ENCODE results near the gene KCNQ1. TPM values are rescaled to one million over a fixed set of nuclear protein-coding genes. Genes with fewer than 3 reads are reported as not detected.
A peak's percentile ranks its signal among the peaks of the same experiment; 100 is the strongest.

Gene KCNQ1
- polyA plus RNA-seq, 2 donors = 0.31 to 0.52 TPM

DNA sequence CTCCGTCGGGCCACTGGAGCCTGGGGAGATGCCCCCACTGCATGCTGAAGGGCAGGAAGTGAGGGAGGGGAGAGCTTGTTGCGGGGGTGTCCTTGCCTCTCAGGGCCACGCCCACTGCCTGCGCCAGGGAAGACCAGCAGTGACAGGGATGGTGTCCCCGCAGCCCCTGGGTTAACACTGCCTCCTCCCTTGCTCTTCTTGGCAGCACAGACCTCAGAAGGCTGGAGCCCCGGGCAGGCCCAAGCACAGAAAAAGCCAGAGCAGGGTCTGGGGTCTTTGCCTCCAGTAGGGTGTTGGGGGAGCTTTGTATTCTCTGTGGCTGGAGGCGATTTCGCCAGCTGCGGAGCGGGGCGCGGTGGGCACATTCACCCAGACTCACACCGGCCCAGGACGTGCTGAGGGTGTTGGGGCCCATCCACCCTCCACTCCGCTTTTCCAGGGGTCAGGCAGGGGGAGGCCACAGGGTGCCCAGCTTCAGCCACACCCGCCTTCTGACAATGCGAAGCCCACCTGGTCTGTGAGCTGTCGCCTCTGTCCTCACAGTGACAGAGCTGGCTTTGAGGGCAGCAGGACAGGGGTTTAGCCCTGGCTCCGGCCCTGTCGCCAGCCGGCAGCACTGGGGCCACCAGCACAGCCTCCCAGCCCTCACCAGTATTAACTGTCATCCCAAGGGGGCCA lies 357.0 kb downstream of the KCNQ1 start:
- Histone ChIP-seq H3K4me1 (ENCODE audit: control insufficient read depth in 2 of 2, insufficient read depth in 2 of 2, low read length in 1 of 2) (peaks cover 0 to 17% of the 10 kb centered on the region in 2 donors), H3K9me3 (ENCODE audit: control insufficient read depth in 2 of 2, insufficient read depth in 1 of 2, low read depth in 1 of 2, low read length in 1 of 2) (peaks cover 0 to 2% of the 10 kb centered on the region in 2 donors), H3K4me3 (ENCODE audit: low read depth in 1 of 2, low read length in 2 of 2) (no peak overlapping the region), H3K36me3 (ENCODE audit: control insufficient read depth in 2 of 2, insufficient read depth in 2 of 2, low read length in 1 of 2) (no peaks in the 10 kb centered on the region), H3K27me3 (ENCODE audit: control insufficient read depth in 1 of 2, insufficient read depth in 2 of 2, low read length in 2 of 2) (no peaks in the 10 kb centered on the region), H3K27ac (ENCODE audit: low read depth in 2 of 2, low read length in 1 of 2) (no peak overlapping the region)
- 89 to 91% methylated on average over 22 of the region's 22 CpGs for WGBS, 2 donors

DNA sequence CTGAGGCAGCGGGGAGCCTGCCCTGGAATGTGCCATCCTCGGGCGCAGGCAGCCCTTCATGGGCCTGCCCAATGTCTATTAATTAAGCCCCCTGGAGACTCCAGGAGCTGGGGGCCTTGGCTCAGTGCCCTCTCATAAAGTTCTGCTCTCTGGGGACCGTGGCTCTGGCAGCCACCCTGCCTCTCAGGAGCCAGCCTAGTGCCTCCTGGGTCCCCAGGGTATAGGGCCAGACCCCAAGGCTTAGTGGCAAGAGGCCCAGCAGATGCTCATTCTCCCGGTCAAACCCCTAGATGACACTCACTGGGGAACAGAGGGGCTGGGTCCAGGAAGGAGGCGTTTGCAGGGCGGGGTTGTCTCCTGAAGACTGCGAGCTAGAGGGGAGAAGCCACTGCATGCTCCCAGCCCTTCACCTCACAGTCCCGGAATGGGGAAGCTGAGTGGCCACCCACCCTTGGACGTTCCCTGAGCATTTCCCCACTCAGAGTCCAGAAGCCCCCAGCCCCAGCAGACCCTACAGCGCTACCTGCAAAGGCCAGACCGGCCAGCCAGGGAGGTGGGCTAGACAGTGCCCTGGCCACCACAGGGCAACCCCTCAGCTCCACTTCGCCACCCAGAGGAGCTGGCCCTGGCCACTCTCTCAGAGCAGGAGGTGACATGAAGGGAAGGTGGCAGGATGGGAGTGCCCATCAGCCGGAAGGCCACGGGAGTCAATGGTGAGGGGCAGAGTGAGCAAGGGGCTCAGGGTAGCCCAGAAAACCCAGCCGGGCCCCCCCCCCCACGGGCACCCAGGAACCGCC lies 357.8 kb downstream of the KCNQ1 start:
- H3K36me3 ChIP-seq (ENCODE audit: control insufficient read depth in 2 of 2, insufficient read depth in 2 of 2, low read length in 1 of 2) = no peaks in the 10 kb centered on the region
- no peak overlapping the region for H3K27ac ChIP-seq (ENCODE audit: low read depth in 2 of 2, low read length in 1 of 2)
- H3K4me1 ChIP-seq (ENCODE audit: control insufficient read depth in 2 of 2, insufficient read depth in 2 of 2, low read length in 1 of 2) = peaks cover 0 to 17% of the 10 kb centered on the region in 2 donors
- 80 to 85% methylated on average over 18 of the region's 18 CpGs for WGBS, 2 donors
- H3K4me3 ChIP-seq (ENCODE audit: low read depth in 1 of 2, low read length in 2 of 2) = no peak overlapping the region
- peaks cover 0 to 2% of the 10 kb centered on the region in 2 donors for H3K9me3 ChIP-seq (ENCODE audit: control insufficient read depth in 2 of 2, insufficient read depth in 1 of 2, low read depth in 1 of 2, low read length in 1 of 2)
- no peaks in the 10 kb centered on the region for H3K27me3 ChIP-seq (ENCODE audit: control insufficient read depth in 1 of 2, insufficient read depth in 2 of 2, low read length in 2 of 2)

DNA sequence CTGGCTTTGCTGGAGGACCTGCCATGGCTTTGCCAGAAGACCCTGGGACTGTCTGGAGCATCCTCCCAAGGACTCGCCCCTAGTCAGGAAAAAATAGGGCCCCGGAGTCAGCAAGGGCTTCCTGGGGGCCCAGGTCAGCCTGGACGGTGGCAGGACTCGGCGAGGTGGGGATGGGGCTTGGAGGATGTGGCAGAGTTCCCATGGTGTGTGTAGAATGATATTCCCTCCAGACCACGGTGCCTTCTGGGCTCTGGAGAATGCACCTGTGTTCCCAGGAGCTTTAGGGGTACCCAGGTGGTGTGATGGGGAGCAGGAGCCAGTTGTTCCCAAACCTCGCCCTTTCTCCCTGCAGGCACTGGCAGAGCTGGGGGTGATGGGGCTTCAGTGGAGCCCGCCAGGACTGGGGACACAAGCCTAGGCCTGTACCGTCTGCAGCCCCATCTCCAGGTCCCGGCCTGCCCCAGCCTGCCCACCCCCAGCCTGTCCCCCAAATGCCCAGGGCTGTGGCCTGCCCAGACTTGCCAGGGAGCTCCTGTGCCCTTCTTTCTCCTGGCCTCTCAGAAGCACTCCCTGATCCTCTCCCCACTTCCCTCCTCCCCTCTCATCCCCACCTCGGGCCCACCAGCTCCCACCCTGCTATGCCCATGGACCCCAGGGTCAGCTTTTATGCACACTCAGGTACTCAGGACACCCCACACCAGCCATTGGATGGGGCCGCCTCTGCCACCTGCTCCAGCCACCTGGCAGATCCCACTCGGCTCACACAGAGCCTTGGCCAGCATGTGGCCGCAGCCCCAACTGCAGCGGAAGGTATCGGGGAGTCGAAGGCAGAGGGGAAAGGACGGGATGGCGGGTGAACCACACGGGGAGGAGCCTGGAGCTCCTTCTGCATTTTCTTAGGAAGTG lies 358.6 kb downstream of the KCNQ1 start:
- Histone ChIP-seq H3K4me1 (ENCODE audit: control insufficient read depth in 2 of 2, insufficient read depth in 2 of 2, low read length in 1 of 2) (peaks cover 2 to 23% of the 10 kb centered on the region in 2 donors), H3K27me3 (ENCODE audit: control insufficient read depth in 1 of 2, insufficient read depth in 2 of 2, low read length in 2 of 2) (no peaks in the 10 kb centered on the region), H3K36me3 (ENCODE audit: control insufficient read depth in 2 of 2, insufficient read depth in 2 of 2, low read length in 1 of 2) (no peaks in the 10 kb centered on the region), H3K27ac (ENCODE audit: low read depth in 2 of 2, low read length in 1 of 2) (no peak overlapping the region), H3K4me3 (ENCODE audit: low read depth in 1 of 2, low read length in 2 of 2) (no peak overlapping the region), H3K9me3 (ENCODE audit: control insufficient read depth in 2 of 2, insufficient read depth in 1 of 2, low read depth in 1 of 2, low read length in 1 of 2) (peaks cover 0 to 2% of the 10 kb centered on the region in 2 donors)
- 71 to 78% methylated on average over 20 of the region's 20 CpGs for WGBS, 2 donors

DNA sequence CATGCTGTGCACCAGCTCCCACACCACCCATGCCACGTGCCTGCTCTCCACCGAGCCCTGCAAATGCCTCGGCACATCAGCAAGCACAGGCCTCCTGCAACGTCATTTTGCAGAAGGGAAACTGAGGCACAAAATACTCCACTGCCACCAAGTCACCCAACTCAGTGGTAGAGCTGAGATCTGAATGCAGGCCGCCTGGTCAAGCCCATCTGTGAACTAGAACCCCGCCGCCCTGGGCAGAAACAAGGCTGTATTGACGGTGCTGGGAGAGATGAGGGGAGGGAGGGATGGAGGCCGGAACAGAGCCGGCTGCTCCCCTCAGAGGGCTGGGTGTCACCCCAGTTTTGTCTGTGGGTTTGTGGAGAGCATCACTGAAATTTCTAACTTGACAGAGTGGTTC lies 359.4 kb downstream of the KCNQ1 start:
- Histone ChIP-seq H3K36me3 (ENCODE audit: control insufficient read depth in 2 of 2, insufficient read depth in 2 of 2, low read length in 1 of 2) (no peaks in the 10 kb centered on the region), H3K9me3 (ENCODE audit: control insufficient read depth in 2 of 2, insufficient read depth in 1 of 2, low read depth in 1 of 2, low read length in 1 of 2) (peaks cover 0 to 2% of the 10 kb centered on the region in 2 donors), H3K4me1 (ENCODE audit: control insufficient read depth in 2 of 2, insufficient read depth in 2 of 2, low read length in 1 of 2) (peaks cover 2 to 23% of the 10 kb centered on the region in 2 donors), H3K27me3 (ENCODE audit: control insufficient read depth in 1 of 2, insufficient read depth in 2 of 2, low read length in 2 of 2) (no peaks in the 10 kb centered on the region), H3K27ac (ENCODE audit: low read depth in 2 of 2, low read length in 1 of 2) (no peak overlapping the region), H3K4me3 (ENCODE audit: low read depth in 1 of 2, low read length in 2 of 2) (no peak overlapping the region)
- 87 to 88% methylated on average over 10 of the region's 10 CpGs for whole genome bisulfite sequencing, 2 donors

DNA sequence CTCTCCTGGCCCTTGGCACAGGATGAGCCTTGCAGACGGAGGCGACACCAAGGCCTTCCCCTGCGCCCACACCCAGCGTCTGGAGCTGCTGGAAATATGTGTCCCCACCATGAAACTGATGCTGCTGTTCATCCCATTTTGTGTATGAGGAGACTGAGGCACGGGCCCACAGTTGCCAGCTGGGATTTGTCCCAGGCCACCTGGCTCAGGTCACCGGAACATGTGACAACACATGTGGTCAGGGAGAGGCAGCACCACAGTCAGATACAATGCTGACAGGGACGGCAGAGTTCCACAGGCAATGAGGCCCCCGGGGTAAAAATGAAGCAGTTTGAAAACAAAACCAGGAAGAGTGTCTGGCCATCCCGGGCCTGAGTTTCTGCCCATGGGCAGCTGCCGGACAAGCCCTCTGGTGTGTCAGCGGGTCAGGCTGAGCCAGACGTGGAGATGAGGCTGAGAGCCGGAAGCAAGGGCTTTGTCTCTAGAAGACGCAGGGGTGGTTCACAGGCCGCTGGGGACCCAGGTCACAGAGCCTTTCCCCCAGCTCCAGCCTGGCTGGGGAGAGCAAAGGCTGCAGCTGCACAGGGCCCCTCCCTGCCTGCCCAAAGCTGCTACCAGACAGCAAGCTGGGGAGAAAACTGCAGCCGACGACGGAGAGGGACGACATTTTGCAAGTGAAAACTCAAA lies 360.0 kb downstream of the KCNQ1 start:
- no peaks in the 10 kb centered on the region for H3K27me3 ChIP-seq (ENCODE audit: control insufficient read depth in 1 of 2, insufficient read depth in 2 of 2, low read length in 2 of 2)
- no peaks in the 10 kb centered on the region for H3K36me3 ChIP-seq (ENCODE audit: control insufficient read depth in 2 of 2, insufficient read depth in 2 of 2, low read length in 1 of 2)
- peaks cover 2% of the 10 kb centered on the region in 2 donors for H3K9me3 ChIP-seq (ENCODE audit: control insufficient read depth in 2 of 2, insufficient read depth in 1 of 2, low read depth in 1 of 2, low read length in 1 of 2)
- H3K4me1 ChIP-seq (ENCODE audit: control insufficient read depth in 2 of 2, insufficient read depth in 2 of 2, low read length in 1 of 2) = peaks cover 2 to 23% of the 10 kb centered on the region in 2 donors
- 77 to 86% methylated on average over 19 of the region's 19 CpGs for WGBS, 2 donors
- no peak overlapping the region for H3K4me3 ChIP-seq (ENCODE audit: low read depth in 1 of 2, low read length in 2 of 2)
- peak overlapping the region; percentile 15 to 45 for H3K27ac ChIP-seq (ENCODE audit: low read depth in 2 of 2, low read length in 1 of 2)

- 81 to 84% methylated on average over 20 of the region's 20 CpGs for WGBS, 2 donors
- peaks cover 2 to 21% of the 10 kb centered on the region in 2 donors for H3K4me1 ChIP-seq (ENCODE audit: control insufficient read depth in 2 of 2, insufficient read depth in 2 of 2, low read length in 1 of 2)
- H3K27me3 ChIP-seq (ENCODE audit: control insufficient read depth in 1 of 2, insufficient read depth in 2 of 2, low read length in 2 of 2) = no peaks in the 10 kb centered on the region
- H3K27ac ChIP-seq (ENCODE audit: low read depth in 2 of 2, low read length in 1 of 2) = peak overlapping the region; percentile 15 to 45
- no peak overlapping the region for H3K4me3 ChIP-seq (ENCODE audit: low read depth in 1 of 2, low read length in 2 of 2)
- H3K36me3 ChIP-seq (ENCODE audit: control insufficient read depth in 2 of 2, insufficient read depth in 2 of 2, low read length in 1 of 2) = no peaks in the 10 kb centered on the region
- H3K9me3 ChIP-seq (ENCODE audit: control insufficient read depth in 2 of 2, insufficient read depth in 1 of 2, low read depth in 1 of 2, low read length in 1 of 2) = peaks cover 0 to 2% of the 10 kb centered on the region in 2 donors
Observed at GRCh38 chr11:2805388-2806056, 360.7 kb downstream of the KCNQ1 start.

DNA sequence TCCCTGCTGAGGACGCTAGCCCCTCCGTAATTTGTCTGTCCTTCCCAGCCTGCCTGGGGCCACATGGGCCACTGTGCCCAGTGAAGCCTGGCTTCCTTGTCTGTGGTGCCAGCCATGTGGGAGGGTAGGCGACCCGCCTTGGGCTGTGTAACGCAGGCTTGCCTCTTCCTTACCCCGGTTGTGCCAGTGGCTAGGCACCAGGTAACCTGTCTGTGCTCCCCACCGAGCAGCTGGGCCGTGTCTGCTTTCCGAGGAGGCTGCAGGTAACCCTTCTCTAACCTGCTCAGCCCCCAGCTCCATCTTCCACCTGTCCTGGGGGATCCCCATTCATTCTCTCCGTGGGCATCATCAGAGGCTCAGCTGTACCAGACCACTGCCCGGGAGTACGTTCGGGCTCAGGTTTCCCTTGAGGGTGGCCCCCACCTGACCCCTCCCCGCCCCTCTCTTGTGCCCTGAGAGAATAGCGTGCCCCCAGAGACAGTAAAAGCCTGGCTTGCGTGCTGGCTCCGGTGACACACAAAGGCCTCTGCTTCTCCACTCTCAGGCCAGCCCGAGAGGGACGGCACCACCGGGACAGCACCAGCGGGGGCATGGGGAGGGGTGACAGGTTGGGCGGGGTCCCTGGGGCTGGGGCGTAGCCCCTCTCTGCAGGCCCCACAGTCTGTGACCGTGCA lies 361.7 kb downstream of the KCNQ1 start:
- Histone ChIP-seq H3K27ac (ENCODE audit: low read depth in 2 of 2, low read length in 1 of 2) (peak overlapping the region; percentile 58 to 79), H3K4me3 (ENCODE audit: low read depth in 1 of 2, low read length in 2 of 2) (no peak overlapping the region), H3K36me3 (ENCODE audit: control insufficient read depth in 2 of 2, insufficient read depth in 2 of 2, low read length in 1 of 2) (no peaks in the 10 kb centered on the region), H3K27me3 (ENCODE audit: control insufficient read depth in 1 of 2, insufficient read depth in 2 of 2, low read length in 2 of 2) (no peaks in the 10 kb centered on the region), H3K4me1 (ENCODE audit: control insufficient read depth in 2 of 2, insufficient read depth in 2 of 2, low read length in 1 of 2) (peaks cover 2 to 22% of the 10 kb centered on the region in 2 donors), H3K9me3 (ENCODE audit: control insufficient read depth in 2 of 2, insufficient read depth in 1 of 2, low read depth in 1 of 2, low read length in 1 of 2) (peaks cover 0 to 2% of the 10 kb centered on the region in 2 donors)
- 67% methylated on average over 24 of the region's 24 CpGs for WGBS, 2 donors

GRCh38 chr11:2807025-2807681 lies 362.3 kb downstream of the KCNQ1 start:
- Histone ChIP-seq H3K36me3 (ENCODE audit: control insufficient read depth in 2 of 2, insufficient read depth in 2 of 2, low read length in 1 of 2) (no peaks in the 10 kb centered on the region), H3K27me3 (ENCODE audit: control insufficient read depth in 1 of 2, insufficient read depth in 2 of 2, low read length in 2 of 2) (no peaks in the 10 kb centered on the region), H3K4me1 (ENCODE audit: control insufficient read depth in 2 of 2, insufficient read depth in 2 of 2, low read length in 1 of 2) (peaks cover 2 to 25% of the 10 kb centered on the region in 2 donors), H3K27ac (ENCODE audit: low read depth in 2 of 2, low read length in 1 of 2) (peak overlapping the region; percentile 58 to 79), H3K9me3 (ENCODE audit: control insufficient read depth in 2 of 2, insufficient read depth in 1 of 2, low read depth in 1 of 2, low read length in 1 of 2) (peaks cover 0 to 2% of the 10 kb centered on the region in 2 donors), H3K4me3 (ENCODE audit: low read depth in 1 of 2, low read length in 2 of 2) (no peak overlapping the region)
- 28 to 33% methylated on average over 39 of the region's 39 CpGs for WGBS, 2 donors

All from esophagus (tissue), 2 donors.